NAMALWA (cell line): ENCODE results near the gene C12orf56.

Experiments used
- DNase-seq: peaks from one replicate; pipeline ENCODE4 v3.0.0-alpha.2; 2015; ENCODE audit warnings: low spot score

The C12orf56 gene, protein sequence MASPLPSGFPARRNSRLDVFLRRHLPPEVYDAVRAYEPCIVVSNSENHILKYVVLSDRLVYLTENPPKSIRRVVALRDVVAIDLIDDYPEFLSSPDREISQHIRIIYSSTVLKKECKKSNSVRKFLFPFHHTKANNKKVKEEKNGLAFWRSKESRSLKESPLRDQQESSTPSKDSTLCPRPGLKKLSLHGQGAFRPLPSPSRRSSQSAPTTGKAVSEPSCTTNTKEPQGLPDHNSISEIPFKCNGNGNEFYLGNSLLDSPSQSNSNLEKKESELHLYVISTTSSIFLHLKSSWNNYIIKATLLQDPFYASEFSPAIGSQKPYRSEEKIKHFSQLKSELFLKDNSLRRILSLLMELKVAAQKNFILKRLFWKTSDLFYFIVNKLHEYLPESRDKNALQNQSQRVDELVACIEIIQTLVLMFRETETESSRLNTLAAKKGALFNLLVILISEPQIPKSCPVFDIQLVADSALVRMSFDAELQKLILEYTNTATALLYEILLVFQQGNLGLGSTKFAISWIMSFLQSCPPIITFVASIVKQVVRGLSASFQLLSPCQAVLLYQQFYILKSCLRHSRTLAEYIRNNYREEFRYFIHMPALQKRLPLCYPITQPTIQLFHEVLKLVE

DNA sequence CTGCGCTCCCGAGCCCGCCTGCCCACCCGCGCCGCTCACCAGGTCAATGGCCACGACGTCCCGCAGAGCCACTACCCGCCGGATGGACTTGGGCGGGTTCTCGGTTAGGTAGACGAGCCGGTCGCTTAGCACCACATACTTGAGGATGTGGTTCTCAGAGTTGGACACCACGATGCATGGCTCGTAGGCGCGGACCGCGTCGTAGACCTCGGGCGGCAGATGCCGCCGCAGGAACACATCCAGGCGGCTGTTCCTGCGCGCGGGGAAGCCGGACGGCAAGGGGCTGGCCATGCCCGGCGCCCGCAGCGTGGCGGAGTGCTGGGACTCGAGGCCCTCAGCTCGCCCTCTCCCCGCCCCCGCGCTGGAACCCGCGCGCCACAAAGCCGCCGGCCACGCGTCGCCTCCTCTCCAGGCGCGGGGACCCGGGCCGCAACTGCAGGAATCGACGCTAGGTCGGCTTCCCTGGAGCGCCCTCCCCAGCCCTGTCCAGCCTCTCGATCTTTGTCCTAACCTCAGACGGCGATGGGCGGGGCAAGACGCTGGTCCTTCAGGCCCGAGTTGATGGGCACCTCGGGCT is at the start of gene C12orf56:
Gene C12orf56 (minus strand): TSS at position 484 of the 577 bp plus-strand sequence. CDS start 193 bp downstream, at position 291.
- no peak for DNase-seq

DNA sequence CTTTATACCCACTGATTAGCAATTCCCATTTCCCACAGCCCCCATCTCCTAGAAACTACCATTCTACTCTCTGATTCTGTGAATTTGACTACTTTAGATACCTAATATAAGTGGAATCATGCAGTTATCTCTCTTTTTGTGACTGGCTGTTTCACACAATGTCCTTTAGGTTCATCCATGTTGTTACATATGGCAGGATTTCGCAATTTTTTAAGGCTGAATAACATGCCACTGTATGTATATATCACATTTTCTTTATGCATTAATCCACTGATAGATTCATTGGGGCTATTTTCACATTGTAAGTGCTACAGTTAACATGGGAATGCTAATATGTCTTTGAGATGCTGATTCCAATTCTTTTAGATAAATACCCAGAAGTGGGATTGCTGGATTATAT is 49.5 kb upstream of the C12orf56 start:
- no peak for DNase-seq

DNA sequence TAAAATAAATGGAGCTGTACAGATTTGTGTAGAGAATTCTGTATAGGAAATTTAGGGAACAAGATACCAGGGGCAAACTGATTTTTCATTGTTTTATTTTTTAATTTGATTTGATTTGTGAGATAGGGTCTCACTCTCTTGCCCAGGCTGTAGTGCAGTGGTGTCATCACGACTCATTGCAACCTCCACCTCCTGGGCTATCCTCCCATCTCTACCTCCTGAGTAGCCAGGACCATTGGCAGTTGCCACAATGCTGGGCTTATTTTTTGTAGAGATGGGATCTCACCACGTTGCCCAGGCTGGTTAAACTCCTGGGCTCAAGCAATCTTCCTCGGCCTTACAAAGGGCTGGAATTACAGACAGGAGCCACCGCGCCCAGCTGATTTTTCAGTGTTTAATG is 43.4 kb upstream of the C12orf56 start:
- no peak for DNase-seq

DNA sequence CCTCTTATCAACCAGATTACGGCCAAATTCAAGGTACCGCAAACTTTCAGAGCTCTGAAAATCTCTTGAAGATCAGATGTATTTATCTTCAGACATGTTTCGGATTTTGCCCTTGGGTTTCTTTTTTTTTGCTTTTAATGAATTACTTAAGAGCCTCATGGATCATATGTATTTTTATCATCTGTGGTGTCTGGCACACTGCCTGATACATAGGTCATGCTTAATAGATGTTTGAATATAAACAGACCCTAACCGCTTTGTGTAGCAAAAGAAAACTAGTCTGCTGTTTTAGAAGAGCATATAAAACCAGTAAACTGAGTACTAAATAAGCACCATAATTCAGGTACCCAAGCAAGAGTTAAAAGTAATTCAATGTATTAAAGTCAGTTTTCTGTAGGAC is 41.2 kb upstream of the C12orf56 start:
- no peak for DNase-seq

DNA sequence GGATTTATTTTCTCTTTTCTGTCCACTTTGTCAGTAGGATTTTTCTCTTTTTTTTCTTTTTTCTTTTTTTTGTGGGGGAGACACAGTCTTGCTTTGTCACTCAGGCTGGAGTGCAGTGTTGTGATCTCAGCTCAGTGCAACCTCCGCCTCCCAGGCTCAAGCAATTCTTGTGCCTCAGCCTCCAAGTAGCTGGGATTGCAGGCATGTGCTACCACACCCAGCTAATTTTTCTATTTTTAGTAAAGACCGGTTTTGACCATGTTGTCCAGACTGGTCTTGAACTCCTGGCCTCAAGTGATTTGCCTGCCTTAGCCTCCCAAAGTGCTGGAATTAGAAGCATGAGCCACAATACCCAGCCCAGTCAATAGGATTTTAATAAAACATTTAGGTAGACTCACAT is 40.3 kb upstream of the C12orf56 start:
- DNase-seq: no peak

DNA sequence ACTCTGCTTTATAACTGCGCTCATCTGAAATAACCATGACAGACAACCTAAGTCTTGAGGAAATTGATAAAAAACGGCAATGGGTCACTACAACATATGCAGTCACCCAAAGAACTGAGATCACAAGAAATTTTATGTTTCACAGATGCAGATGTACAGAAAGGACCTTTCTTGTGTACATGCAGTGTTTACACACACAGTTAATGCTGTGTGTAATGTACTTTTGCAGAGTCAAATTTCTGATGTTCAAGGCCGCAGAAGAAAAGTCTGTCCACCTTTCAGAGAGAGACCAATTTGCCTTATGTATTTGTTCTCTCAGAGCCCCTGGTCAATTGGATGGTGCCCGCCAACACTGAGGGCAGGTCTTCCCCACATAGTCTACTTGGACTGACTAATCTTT is 38.4 kb upstream of the C12orf56 start:
- DNase-seq: no peak

DNA sequence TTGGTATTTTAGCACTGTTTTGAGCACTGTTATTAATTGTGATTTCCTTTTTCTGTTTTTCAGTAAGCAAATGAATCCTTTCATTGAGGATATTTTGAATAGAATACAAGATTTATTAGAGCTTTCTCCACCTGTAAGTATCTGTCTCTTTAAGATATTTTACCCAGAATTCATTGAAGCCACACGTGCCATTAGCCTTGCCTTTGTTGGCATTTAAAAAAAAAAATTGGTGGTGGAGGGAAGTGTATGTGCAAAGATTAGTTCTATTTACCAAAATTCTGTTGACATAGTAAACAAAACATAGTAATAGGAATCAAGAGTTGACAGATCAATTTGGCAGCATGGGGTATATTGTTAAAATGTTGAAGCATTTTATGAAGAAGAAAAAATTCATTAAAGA is 37.4 kb upstream of the C12orf56 start:
- no peak for DNase-seq

DNA sequence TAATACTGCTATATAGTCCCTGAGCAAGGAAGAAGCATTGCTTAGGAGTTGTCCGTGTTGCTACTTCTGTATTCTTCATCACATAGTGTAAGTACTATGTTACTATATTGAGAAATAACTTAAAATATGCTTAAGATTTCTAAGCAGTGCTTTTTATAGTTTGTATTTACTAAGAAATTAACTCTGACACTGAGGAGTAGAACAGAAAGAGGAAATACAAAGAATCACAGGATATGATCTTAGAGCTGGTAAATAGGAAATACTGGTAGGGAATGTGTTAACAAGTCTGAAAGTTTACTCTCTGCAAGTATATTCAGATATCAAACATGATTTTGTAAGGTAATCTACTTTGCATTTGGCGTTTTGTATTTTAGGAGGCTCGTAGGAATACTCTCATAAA is 29.1 kb upstream of the C12orf56 start:
- DNase-seq: no peak

DNA sequence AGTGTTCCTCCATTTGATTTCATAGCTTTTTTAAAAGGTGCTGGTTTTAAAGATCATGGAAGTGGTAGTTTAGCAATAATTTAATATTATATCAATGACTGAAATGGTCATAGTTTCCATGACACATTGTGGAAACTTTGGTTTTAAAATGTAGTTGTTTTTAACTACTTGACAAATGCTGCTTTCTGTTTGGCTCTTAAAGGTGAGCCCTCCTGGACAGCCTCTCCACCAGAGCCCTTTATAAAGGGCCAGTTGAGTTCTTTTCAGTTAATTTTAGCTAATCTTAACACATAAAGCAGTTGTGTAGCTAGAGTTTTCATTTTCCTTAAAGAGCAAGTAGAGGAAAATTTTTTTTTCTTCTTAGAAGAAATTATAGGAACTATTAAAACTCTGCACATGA is 27.7 kb upstream of the C12orf56 start:
- DNase-seq: no peak

DNA sequence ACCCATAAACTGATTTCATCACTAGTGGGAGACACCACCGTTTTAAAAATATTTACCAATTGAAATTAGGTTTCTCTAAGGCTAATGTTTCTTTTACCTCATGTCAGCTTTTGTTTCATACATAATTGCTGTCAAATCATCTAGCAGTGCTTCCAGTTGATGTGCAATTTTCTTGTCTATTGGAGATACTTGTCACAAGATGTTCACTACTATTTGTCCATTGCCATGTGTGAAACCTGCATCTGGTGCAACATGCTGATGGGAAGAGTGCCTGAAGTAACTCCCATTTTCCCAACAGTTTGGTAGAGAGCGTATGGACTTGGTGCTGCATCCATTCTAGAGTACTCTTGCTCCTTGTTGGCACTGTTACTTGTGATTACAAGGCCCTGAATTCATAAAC is 23.3 kb upstream of the C12orf56 start:
- no peak for DNase-seq

DNA sequence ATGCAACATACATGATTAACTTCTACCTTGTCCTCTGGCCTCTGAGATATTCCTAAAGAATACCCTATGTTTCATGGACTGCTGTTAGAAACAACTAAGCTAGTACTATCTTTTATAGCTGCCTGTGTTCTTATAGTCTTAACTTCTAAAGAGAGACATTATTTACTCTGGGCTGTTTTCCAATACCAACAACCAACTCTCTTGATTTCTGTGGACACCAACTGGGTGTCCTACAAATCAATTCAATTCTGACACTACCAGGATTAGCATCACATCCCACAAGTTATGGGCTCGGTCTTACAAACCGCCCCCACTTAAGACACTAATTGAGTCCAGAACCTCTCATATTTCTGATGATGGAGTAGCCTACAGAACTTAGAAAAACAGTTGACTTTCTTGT is 21.9 kb upstream of the C12orf56 start:
- DNase-seq: no peak

DNA sequence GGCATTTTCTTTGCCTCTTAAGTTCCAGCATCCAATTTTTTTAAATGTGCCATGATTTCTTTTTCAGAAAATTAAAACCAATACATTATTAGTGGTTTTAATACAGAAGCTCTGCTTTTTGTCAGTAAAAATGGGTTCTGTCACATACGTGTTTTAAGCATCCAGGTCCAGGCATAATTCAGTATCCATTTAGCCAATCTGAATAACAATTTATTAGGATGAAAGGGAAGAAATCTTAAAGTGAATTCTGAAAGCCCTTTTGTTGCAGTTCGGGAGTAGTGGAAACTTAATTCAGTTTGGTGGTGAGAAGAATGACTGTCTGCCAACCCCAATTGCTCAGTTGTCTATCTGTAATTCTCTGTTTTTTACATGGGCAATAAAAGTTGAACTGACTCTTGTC is 20.9 kb upstream of the C12orf56 start:
- DNase-seq: no peak

DNA sequence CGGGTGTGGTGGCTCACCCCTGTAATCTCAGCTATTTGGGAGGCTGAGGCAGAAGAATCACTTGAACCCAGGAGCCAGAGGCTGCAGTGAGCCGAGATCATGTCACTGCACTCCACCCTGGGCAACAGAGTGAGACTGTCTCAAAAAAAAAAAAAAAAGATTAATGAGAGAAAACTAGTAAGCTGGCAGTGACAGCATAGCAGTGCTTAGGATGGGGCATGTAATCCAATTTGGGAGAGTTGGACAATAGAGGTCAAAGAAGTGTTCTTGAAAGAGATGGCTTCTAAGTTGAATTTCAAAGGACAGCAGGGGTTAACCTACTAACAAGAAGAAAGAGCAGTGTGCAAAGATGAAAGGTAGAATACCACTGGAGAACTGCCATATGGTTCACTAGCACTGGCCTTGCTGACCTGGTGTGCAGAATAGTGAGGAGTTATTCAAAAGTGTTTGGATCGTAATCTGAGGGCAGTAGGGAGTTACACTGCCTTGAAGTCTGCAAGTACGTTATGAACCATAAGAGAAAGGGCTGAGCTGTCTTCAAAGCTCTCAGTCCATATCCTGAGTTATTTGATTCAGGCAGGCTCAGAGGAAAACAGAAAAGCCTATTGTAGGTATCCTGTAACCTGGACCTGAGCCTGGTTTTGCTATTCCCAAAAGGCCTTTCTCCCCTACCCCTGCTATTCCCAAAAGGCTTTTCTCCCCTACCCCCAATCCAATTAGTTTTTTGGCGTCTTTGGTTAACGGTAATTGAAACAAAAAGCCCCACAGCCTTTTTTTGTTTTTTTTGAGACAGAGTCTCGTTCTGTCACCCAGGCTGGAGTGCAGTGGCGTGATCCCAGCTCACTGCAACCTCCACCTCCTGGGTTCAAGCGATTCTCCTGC is 17.0 kb upstream of the C12orf56 start:
- DNase-seq: no peak

DNA sequence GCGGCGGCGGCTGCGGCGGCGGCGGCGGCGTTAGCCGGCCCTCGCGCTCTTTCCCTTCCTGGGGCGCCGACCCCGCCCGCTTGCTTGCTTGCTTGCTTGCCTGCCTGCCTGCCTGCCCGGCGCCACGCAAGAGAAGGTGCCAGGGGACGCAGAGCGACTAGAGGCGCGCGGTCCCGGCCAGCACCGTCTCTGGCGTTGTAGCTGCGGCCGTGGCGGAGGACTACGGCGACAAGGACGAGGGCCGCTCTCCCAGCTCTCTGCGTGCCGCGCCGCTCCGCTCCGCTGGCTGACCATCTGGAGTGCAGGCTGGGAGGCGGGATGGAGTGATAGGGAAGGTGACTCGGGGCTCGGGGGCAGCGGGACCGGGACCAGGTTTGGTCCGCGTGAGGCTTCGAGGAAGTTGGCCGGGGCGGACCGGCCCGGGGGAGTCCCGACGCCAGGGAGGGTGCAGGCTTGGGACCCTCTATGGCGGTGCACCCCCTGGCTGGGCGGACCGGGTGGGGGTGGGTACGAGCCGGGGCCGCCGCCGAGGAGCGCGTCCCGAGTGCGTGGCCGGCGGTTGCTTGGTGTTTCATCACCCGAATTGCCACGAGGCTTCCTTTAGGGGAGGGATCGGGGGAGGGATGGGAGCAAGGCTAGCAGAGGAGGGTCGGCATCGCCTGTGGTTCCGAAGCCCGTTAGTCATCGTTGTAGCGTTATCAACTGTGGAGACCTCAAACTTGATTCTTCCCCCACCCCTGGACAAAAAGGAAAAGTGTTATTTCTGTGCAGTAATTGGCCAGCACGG is 14.1 kb upstream of the C12orf56 start:
- peak; percentile 83 for DNase-seq

DNA sequence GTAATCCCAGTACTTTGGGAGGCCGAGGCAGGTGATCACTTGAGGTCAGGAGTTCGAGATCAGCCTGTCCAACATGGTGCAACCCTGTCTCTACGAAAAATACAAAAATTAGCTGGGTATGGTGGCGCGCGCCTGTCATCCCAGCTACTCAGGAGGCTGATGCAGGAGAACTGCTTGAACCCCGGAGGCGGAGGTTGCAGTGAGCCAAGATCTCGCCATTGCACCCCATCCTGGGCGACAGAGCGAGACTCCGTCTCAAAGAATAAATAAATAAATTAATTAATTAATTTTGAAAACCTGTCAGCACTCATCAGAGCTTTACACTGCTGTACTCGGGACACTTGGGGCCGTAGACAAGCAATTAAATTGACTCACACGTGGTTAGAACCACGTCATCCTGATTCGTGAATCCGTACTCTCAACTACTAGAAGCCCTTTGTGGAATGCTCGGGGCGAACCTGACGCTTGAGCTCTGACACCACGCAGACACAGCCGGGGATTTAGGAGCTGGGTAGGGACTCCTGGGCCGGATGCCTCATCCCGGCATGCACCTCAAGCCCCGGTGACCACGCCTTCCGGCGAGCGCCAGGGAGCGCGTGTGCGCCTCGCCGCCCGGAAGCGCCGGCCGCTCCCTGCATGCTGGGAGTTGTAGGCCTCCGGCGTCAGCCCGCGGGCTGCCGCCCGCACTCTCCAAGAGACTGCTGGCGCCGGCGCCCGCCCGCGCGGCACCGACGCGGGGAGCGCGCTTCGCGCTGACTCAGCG is 13.3 kb upstream of the C12orf56 start, which contains the start of gene XPOT:
Gene XPOT (plus strand): TSS at position 686 of the 763 bp plus-strand sequence. CDS start 5,644 bp downstream, outside the sequence.
- peak; percentile 98 for DNase-seq

DNA sequence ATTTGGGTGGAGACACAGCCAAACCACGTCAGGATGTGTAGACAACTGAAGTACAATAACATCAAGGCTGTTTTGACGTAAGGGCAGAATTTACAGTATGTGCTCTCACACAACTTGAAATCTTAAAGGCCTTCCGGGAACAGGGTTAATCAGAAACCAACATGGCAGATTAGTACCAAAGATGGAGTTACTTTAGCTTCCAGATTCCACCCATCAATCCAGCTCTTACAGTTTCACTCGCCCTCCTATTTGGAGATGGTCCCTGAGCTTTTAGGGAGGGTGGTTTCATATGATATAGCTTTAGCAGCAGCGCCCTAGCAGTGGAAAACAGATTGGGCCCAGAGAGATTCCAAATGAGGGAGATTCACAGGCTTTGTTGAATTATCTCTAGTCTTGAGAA is 11.6 kb upstream of the C12orf56 start:
- DNase-seq: no peak

DNA sequence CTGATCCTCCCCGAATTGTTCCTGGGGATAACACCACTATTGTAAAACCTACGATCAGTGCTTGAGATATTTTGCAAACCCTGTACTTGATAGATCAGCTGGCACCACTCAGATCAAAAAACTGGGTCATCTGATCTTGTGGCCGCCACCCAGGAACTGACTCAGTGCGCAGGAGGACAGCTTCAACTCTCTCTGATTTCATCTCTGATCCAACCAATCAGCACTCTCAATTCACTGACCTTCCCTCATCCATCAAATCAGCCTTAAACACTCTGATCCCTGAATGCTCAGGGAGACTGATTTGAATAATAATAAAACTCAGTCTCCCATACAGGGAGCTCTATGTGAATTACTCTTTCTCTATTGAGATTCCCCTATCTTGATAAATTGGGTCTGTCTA is 9.5 kb upstream of the C12orf56 start:
- DNase-seq: no peak

DNA sequence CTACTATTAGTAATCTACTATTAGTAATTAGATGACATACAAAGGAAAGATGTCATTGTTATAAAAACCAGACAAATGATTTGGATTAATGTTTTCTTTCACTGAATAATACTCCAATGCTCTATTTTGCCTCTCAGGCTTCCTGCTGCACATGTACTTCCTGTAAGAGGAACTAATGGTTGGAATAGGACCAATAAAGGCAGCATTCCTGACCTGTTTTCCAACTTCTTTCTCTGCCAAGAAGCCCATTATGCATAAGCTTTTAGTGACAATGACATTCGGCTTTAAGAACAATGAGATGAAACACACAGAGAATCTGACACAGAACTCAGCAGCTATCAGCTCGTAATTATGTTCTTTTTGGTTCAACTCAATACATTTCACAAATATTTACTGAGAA is 5.2 kb upstream of the C12orf56 start:
- no peak for DNase-seq

DNA sequence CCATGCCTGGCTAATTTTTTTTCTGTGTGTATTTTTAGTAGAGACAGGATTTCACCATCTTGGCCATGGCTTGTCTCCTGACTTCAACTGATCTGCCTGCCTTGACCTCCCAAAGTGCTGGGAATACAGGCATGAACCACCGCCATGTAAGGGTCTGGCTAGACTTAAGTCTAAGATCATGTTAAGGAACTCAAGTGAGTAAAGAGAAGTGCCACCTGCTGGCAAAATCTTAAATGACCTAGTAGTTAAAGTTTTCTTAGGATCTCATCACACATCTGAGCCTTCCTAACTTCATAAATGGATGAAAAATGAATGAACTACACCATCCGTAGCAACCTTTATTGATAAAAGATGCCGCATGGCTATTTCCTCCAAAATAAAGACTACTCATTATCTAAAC is 1.7 kb upstream of the C12orf56 start:
- peak; percentile 62 for DNase-seq

DNA sequence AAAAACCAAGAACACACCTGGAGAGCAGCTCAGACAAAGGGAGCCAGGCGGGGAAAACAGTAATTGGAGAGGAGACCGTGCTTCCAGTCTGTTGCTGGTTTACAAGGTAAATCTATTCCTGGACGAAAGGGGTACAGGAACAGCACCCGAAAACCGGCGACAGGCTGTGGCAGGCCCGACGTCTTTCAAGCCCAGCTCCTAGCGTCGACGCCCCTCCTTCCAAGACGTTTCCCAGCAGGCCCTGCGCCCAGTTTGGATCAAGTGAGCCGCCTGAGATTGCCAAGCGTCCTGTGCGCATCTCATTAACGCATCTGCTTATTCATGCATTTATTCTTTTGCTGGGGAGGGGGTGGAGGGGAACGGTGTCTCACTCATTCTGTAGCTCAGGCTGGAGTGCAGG is 1.4 kb downstream of the C12orf56 start:
- DNase-seq: no peak
